Loucy (cell line): ENCODE results near the gene EFHD1.

Source experiments
- H2AFZ ChIP-seq: fragments of 200-600 bp; sonication (generic); 2 replicates; pipeline ENCODE4 v1.6.0; 2016; ENCODE audit warnings: antibody characterized with exemption, mild to moderate bottlenecking, low read length, moderate library complexity
- H3F3A ChIP-seq: fragments of 200-600 bp; 2 replicates; pipeline ENCODE4 v1.6.0; 2016; ENCODE audit warnings: antibody characterized with exemption, low read depth, mild to moderate bottlenecking
- H3K27me3 ChIP-seq: fragments of 200-600 bp; sonication (generic); 2 replicates; pipeline ENCODE4 v1.6.1; 2014; ENCODE audit warnings: low read length, mild to moderate bottlenecking; ENCODE audit not compliant: insufficient read depth, poor library complexity, severe bottlenecking
- H3K36me3 ChIP-seq: fragments of 200-600 bp; sonication (generic); 2 replicates; pipeline ENCODE4 v1.6.1; 2016; ENCODE audit warnings: low read length; ENCODE audit not compliant: insufficient read depth
- H3K4me1 ChIP-seq: fragments of 200-600 bp; sonication (generic); 2 replicates; pipeline ENCODE4 v1.5.1; 2014; ENCODE audit warnings: low read length, mild to moderate bottlenecking; ENCODE audit not compliant: insufficient read depth, poor library complexity, severe bottlenecking
- H3K4me2 ChIP-seq: fragments of 200-600 bp; sonication (generic); 2 replicates; pipeline ENCODE4 v1.6.0; 2014; ENCODE audit warnings: antibody characterized with exemption, low read length, low read depth, mild to moderate bottlenecking; ENCODE audit not compliant: poor library complexity, severe bottlenecking
- H3K4me3 ChIP-seq: fragments of 200-600 bp; sonication (generic); 2 replicates; pipeline ENCODE4 v1.5.1; 2014; ENCODE audit warnings: low read length, mild to moderate bottlenecking, mixed read lengths; ENCODE audit not compliant: poor library complexity, severe bottlenecking
- H3K79me2 ChIP-seq: fragments of 200-600 bp; sonication (generic); 2 replicates; pipeline ENCODE4 v1.6.1; 2014; ENCODE audit warnings: low read length; ENCODE audit not compliant: insufficient read depth
- H3K9ac ChIP-seq: fragments of 200-600 bp; sonication (generic); 2 replicates; pipeline ENCODE4 v1.6.0; 2014; ENCODE audit warnings: mild to moderate bottlenecking, low read depth, low read length, moderate library complexity; ENCODE audit not compliant: poor library complexity, severe bottlenecking
- H3K9me2 ChIP-seq: fragments of 200-600 bp; sonication (generic); replicated peaks from 2 replicates; pipeline ENCODE4 v1.6.1; 2016; ENCODE audit warnings: low read depth, low read length, mixed read lengths
- H3K9me3 ChIP-seq: fragments of 200-600 bp; sonication (generic); 2 replicates; pipeline ENCODE4 v1.6.1; 2014; ENCODE audit warnings: mild to moderate bottlenecking, antibody characterized with exemption, low read length, low read depth; ENCODE audit not compliant: insufficient read depth
- H4K20me1 ChIP-seq: fragments of 200-600 bp; sonication (generic); 2 replicates; pipeline ENCODE4 v1.6.0; 2014; ENCODE audit warnings: antibody characterized with exemption, low read length, mild to moderate bottlenecking; ENCODE audit not compliant: insufficient read depth, poor library complexity, severe bottlenecking
- CTCF ChIP-seq: fragments of 200-600 bp; sonication (generic); conservative IDR thresholded peaks from 2 replicates; pipeline ENCODE4 v1.5.1; 2014; ENCODE audit warnings: mild to moderate bottlenecking, antibody characterized with exemption, low read length
- EZH2phosphoT487 ChIP-seq: fragments of 200-600 bp; IDR thresholded peaks from 2 replicates; pipeline ENCODE4 v1.6.1; 2018; ENCODE audit warnings: antibody characterized with exemption, mild to moderate bottlenecking, moderate library complexity, borderline replicate concordance

Gene EFHD1

DNA sequence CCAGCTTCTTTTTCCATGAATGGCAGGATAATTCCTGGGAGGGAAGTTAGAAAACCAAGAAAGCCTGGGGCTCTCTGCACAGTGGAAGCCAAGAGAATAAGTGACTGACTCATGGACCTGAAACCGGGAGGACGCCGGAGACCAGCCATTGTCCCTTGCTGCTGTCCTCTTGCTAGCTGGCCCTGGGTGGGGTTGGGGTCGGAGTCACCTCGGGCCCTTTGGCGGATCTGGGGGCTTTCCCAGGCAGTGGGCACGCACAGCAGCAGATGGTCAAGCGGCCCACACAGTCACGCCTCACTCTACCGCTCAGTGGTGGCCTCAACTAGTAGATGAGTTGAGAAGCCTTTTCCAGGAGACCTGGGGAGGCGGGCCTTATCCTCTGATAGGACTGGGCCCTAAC, 15.6 kb downstream of the EFHD1 start:
- no peak for TF ChIP-seq EZH2phosphoT487
- no peak for TF ChIP-seq CTCF
- Histone ChIP-seq H3K9ac (no peak overlapping the region), H4K20me1 (no peaks in the 10 kb centered on the region), H3F3A (no peaks in the 10 kb centered on the region), H3K9me3 (no peaks in the 10 kb centered on the region), H3K4me3 (no peak overlapping the region), H3K9me2 (no peaks in the 10 kb centered on the region), H2AFZ (no peak overlapping the region), H3K36me3 (no peaks in the 10 kb centered on the region), H3K79me2 (no peaks in the 10 kb centered on the region), H3K4me1 (no peaks in the 10 kb centered on the region), H3K4me2 (no peak overlapping the region), H3K27me3 (no peaks in the 10 kb centered on the region)

- H4K20me1 ChIP-seq, result no peaks in the 10 kb centered on the region
- TF ChIP-seq CTCF (no peak), EZH2phosphoT487 (no peak)
Observed at GRCh38 chr2:232652505-232652851, 19.1 kb downstream of the EFHD1 start.

GRCh38 chr2:232653441-232653840, 20.0 kb downstream of the EFHD1 start:
- Histone ChIP-seq H3K27me3 (no peaks in the 10 kb centered on the region), H3K79me2 (no peaks in the 10 kb centered on the region), H3K9me2 (no peaks in the 10 kb centered on the region), H3K9me3 (no peaks in the 10 kb centered on the region), H3K9ac (no peak overlapping the region), H2AFZ (no peak overlapping the region), H3K4me1 (no peaks in the 10 kb centered on the region), H3F3A (no peaks in the 10 kb centered on the region), H4K20me1 (no peaks in the 10 kb centered on the region), H3K4me2 (no peak overlapping the region), H3K4me3 (no peak overlapping the region), H3K36me3 (no peaks in the 10 kb centered on the region)
- TF ChIP-seq CTCF (no peak), EZH2phosphoT487 (no peak)

More at GRCh38 chr2:232652505-232652851, 19.1 kb downstream of the EFHD1 start:
- Histone ChIP-seq H3K9me3 (no peaks in the 10 kb centered on the region), H3K27me3 (no peaks in the 10 kb centered on the region), H3K4me3 (no peak overlapping the region), H3K79me2 (no peaks in the 10 kb centered on the region), H3K9me2 (no peaks in the 10 kb centered on the region), H3K4me1 (no peaks in the 10 kb centered on the region), H3K9ac (no peak overlapping the region), H3K36me3 (no peaks in the 10 kb centered on the region), H3K4me2 (no peak overlapping the region), H2AFZ (no peak overlapping the region), H3F3A (no peaks in the 10 kb centered on the region)
